ENCODE results near the gene ZDHHC9. TPM values are rescaled to one million over a fixed set of nuclear protein-coding genes. Genes with fewer than 3 reads are reported as not detected.

Gene ZDHHC9
- total and polyA plus RNA-seq, 4 experiments from 2014 or later: 5.1 to 8.1 (median 5.8) TPM

GRCh38 chrX:129802863-129803262, 40.8 kb downstream of the ZDHHC9 start:
- intact Hi-C loops (cut with micrococcal nuclease): no loop called here
- Mint-ChIP-seq H3K4me3 (no peak overlapping the region), H3K36me3 (peaks cover 4 to 15% of the 10 kb centered on the region in 2 donors), H3K27me3 (no peaks in the 10 kb centered on the region), H3K27ac (no peak overlapping the region), H3K4me1 (peaks cover 0 to 16% (median 6%) of the 10 kb centered on the region in 4 donors), H3K9me3 (no peaks in the 10 kb centered on the region)
- POLR2A ChIA-PET (ENCODE audit: partially characterized antibody): interaction anchor here (39.3 kb wide), 1 partner anchor 35 kb away, joined by 1390 read pairs; the partner anchor contains the start of gene SASH3
- H3K27me3 ChIP-seq (ENCODE audit: insufficient read depth, low read length): no peaks in the 10 kb centered on the region
- no peak for DNase-seq
- no peak overlapping the region for H3K4me3 ChIP-seq (ENCODE audit: low read length in 2 of 2)
- H3K4me1 ChIP-seq (ENCODE audit: insufficient read depth, low read length): peaks cover 7% of the 10 kb centered on the region
- H3K36me3 ChIP-seq (ENCODE audit: insufficient read depth, low read length): no peaks in the 10 kb centered on the region
- CTCF ChIA-PET (ENCODE audit: partially characterized antibody): no interaction called here
- H3K27ac ChIP-seq (ENCODE audit: low read depth, low read length): no peak overlapping the region
- no peaks in the 10 kb centered on the region for H3K9me3 ChIP-seq (ENCODE audit: control insufficient read depth in 1 of 2, low read length in 2 of 2)

GRCh38 chrX:129800186-129800585, 43.5 kb downstream of the ZDHHC9 start:
- intact Hi-C loops (cut with micrococcal nuclease): no loop called here
- POLR2A ChIA-PET (ENCODE audit: partially characterized antibody): interaction anchor here (1.5 to 39.3 kb wide), 2 partner anchors 11 to 32 kb away, joined by 3 to 1390 read pairs; partner anchors contain the start of gene SASH3

GRCh38 chrX:129798888-129799287, 44.8 kb downstream of the ZDHHC9 start:
- ChIA-PET CTCF (ENCODE audit: partially characterized antibody) (interaction anchor here (0.9 to 2.5 kb wide), 4 partner anchors 12 to 43 kb away, joined by 3 to 8 read pairs (median 3); no protein-coding TSS in a partner anchor), POLR2A (ENCODE audit: partially characterized antibody) (interaction anchor here (1.1 to 39.3 kb wide), 4 partner anchors 10 to 121 kb away, joined by 3 to 1390 read pairs (median 4); partner anchors contain the start of genes SASH3 and XPNPEP2)
- Histone ChIP-seq H3K4me1 (ENCODE audit: insufficient read depth, low read length) (peaks cover 7% of the 10 kb centered on the region), H3K36me3 (ENCODE audit: insufficient read depth, low read length) (peaks cover 10% of the 10 kb centered on the region), H3K9me3 (ENCODE audit: control insufficient read depth in 1 of 2, low read length in 2 of 2) (no peaks in the 10 kb centered on the region), H3K27me3 (ENCODE audit: insufficient read depth, low read length) (no peaks in the 10 kb centered on the region), H3K27ac (ENCODE audit: low read depth, low read length) (no peak overlapping the region), H3K4me3 (ENCODE audit: low read length in 2 of 2) (no peak overlapping the region)
- no peak for DNase-seq
- H3K36me3 Mint-ChIP-seq: peaks cover 7 to 27% of the 10 kb centered on the region in 2 donors
- no peaks in the 10 kb centered on the region for H3K9me3 Mint-ChIP-seq
- H3K4me3 Mint-ChIP-seq: no peak overlapping the region
- peak overlapping the region; percentile 18 to 58 (median 32) for H3K27ac Mint-ChIP-seq
- H3K4me1 Mint-ChIP-seq: peaks cover 2 to 17% (median 9%) of the 10 kb centered on the region in 4 donors
- intact Hi-C loops (cut with micrococcal nuclease): loop anchor here (2.0 to 5.0 kb wide), 2 partner anchors 18 to 42 kb away; no protein-coding TSS in a partner anchor
- no peaks in the 10 kb centered on the region for H3K27me3 Mint-ChIP-seq

More at GRCh38 chrX:129800186-129800585, 43.5 kb downstream of the ZDHHC9 start:
- CTCF ChIA-PET (ENCODE audit: partially characterized antibody): interaction anchor here (0.8 to 1.3 kb wide), 5 partner anchors 17 to 163 kb away, joined by 3 to 6 read pairs (median 3); no protein-coding TSS in a partner anchor
- Histone ChIP-seq H3K9me3 (ENCODE audit: control insufficient read depth in 1 of 2, low read length in 2 of 2) (no peaks in the 10 kb centered on the region), H3K27ac (ENCODE audit: low read depth, low read length) (no peak overlapping the region), H3K4me3 (ENCODE audit: low read length in 2 of 2) (no peak overlapping the region), H3K27me3 (ENCODE audit: insufficient read depth, low read length) (no peaks in the 10 kb centered on the region), H3K36me3 (ENCODE audit: insufficient read depth, low read length) (no peaks in the 10 kb centered on the region), H3K4me1 (ENCODE audit: insufficient read depth, low read length) (peaks cover 7% of the 10 kb centered on the region)
- H3K4me1 Mint-ChIP-seq: peaks cover 2 to 17% (median 6%) of the 10 kb centered on the region in 4 donors
- no peak for DNase-seq
- H3K27me3 Mint-ChIP-seq: no peaks in the 10 kb centered on the region
- H3K36me3 Mint-ChIP-seq: peaks cover 4 to 19% of the 10 kb centered on the region in 2 donors
- H3K9me3 Mint-ChIP-seq: no peaks in the 10 kb centered on the region
- H3K27ac Mint-ChIP-seq: peak overlapping the region in 1 of 7 donors; percentile 27
- H3K4me3 Mint-ChIP-seq: no peak overlapping the region

GRCh38 chrX:129798456-129798855, 45.2 kb downstream of the ZDHHC9 start:
- H3K36me3 Mint-ChIP-seq: peaks cover 7 to 27% of the 10 kb centered on the region in 2 donors
- peak overlapping the region in 5 of 7 donors; percentile 31 to 58 (median 51) for H3K27ac Mint-ChIP-seq
- H3K27me3 Mint-ChIP-seq: no peaks in the 10 kb centered on the region
- no peak overlapping the region for H3K27ac ChIP-seq (ENCODE audit: low read depth, low read length)
- no peaks in the 10 kb centered on the region for H3K27me3 ChIP-seq (ENCODE audit: insufficient read depth, low read length)
- H3K36me3 ChIP-seq (ENCODE audit: insufficient read depth, low read length): peaks cover 14% of the 10 kb centered on the region
- H3K4me1 ChIP-seq (ENCODE audit: insufficient read depth, low read length): peaks cover 7% of the 10 kb centered on the region
- H3K4me3 ChIP-seq (ENCODE audit: low read length in 2 of 2): no peak overlapping the region
- no peak overlapping the region for H3K4me3 Mint-ChIP-seq
- intact Hi-C loops (cut with micrococcal nuclease): loop anchor here (2.0 to 5.0 kb wide), 2 partner anchors 18 to 41 kb away; no protein-coding TSS in a partner anchor
- CTCF ChIA-PET (ENCODE audit: partially characterized antibody): interaction anchor here (0.9 to 2.5 kb wide), 4 partner anchors 12 to 42 kb away, joined by 3 to 8 read pairs (median 3); no protein-coding TSS in a partner anchor
- peaks cover 2 to 17% (median 10%) of the 10 kb centered on the region in 4 donors for H3K4me1 Mint-ChIP-seq
- POLR2A ChIA-PET (ENCODE audit: partially characterized antibody): interaction anchor here (1.1 to 39.3 kb wide), 5 partner anchors 10 to 120 kb away, joined by 3 to 1390 read pairs (median 4); partner anchors contain the start of genes SASH3 and XPNPEP2
- H3K9me3 Mint-ChIP-seq: no peaks in the 10 kb centered on the region
- DNase-seq: no peak
- no peaks in the 10 kb centered on the region for H3K9me3 ChIP-seq (ENCODE audit: control insufficient read depth in 1 of 2, low read length in 2 of 2)

- intact Hi-C loops (cut with micrococcal nuclease): loop anchor here (5.0 kb wide), 1 partner anchor 40 kb away; no protein-coding TSS in a partner anchor
- H3K36me3 ChIP-seq (ENCODE audit: insufficient read depth, low read length): peaks cover 25% of the 10 kb centered on the region
- peak overlapping the region in 3 of 7 donors; percentile 36 to 60 (median 43) for H3K27ac Mint-ChIP-seq
Observed at GRCh38 chrX:129797251-129797906, 46.3 kb downstream of the ZDHHC9 start.

GRCh38 chrX:129795584-129795983, 48.1 kb downstream of the ZDHHC9 start:
- Mint-ChIP-seq H3K4me1 (peaks cover 3 to 18% (median 10%) of the 10 kb centered on the region in 4 donors), H3K4me3 (no peak overlapping the region), H3K27me3 (no peaks in the 10 kb centered on the region), H3K36me3 (peaks cover 21 to 47% of the 10 kb centered on the region in 2 donors), H3K9me3 (no peaks in the 10 kb centered on the region), H3K27ac (peak overlapping the region in 2 of 7 donors; percentile 36 to 46)
- peaks cover 43% of the 10 kb centered on the region for H3K36me3 ChIP-seq (ENCODE audit: insufficient read depth, low read length)
- no peak overlapping the region for H3K4me3 ChIP-seq (ENCODE audit: low read length in 2 of 2)
- intact Hi-C loops (cut with micrococcal nuclease): loop anchor here (5.0 kb wide), 1 partner anchor 38 kb away; no protein-coding TSS in a partner anchor
- H3K27ac ChIP-seq (ENCODE audit: low read depth, low read length): no peak overlapping the region
- ChIA-PET CTCF (ENCODE audit: partially characterized antibody) (interaction anchor here (0.9 to 3.2 kb wide), 3 partner anchors 12 to 69 kb away, joined by 3 to 12 read pairs (median 7); no protein-coding TSS in a partner anchor), POLR2A (ENCODE audit: partially characterized antibody) (interaction anchor here (39.3 kb wide), 1 partner anchor 27 kb away, joined by 1390 read pairs; the partner anchor contains the start of gene SASH3)
- H3K27me3 ChIP-seq (ENCODE audit: insufficient read depth, low read length): no peaks in the 10 kb centered on the region
- no peak for DNase-seq
- H3K4me1 ChIP-seq (ENCODE audit: insufficient read depth, low read length): peaks cover 7% of the 10 kb centered on the region
- H3K9me3 ChIP-seq (ENCODE audit: control insufficient read depth in 1 of 2, low read length in 2 of 2): no peaks in the 10 kb centered on the region

More at GRCh38 chrX:129797251-129797906, 46.3 kb downstream of the ZDHHC9 start:
- Mint-ChIP-seq H3K4me3 (no peak overlapping the region), H3K9me3 (no peaks in the 10 kb centered on the region), H3K27me3 (no peaks in the 10 kb centered on the region), H3K36me3 (peaks cover 15 to 35% of the 10 kb centered on the region in 2 donors), H3K4me1 (peaks cover 2 to 18% (median 10%) of the 10 kb centered on the region in 4 donors)
- DNase-seq: no peak
- no peaks in the 10 kb centered on the region for H3K9me3 ChIP-seq (ENCODE audit: control insufficient read depth in 1 of 2, low read length in 2 of 2)
- H3K27ac ChIP-seq (ENCODE audit: low read depth, low read length): no peak overlapping the region
- peaks cover 7% of the 10 kb centered on the region for H3K4me1 ChIP-seq (ENCODE audit: insufficient read depth, low read length)
- POLR2A ChIA-PET (ENCODE audit: partially characterized antibody): interaction anchor here (1.1 to 39.3 kb wide), 3 partner anchors 10 to 59 kb away, joined by 3 to 1390 read pairs (median 4); partner anchors contain the start of genes SASH3 and XPNPEP2
- H3K4me3 ChIP-seq (ENCODE audit: low read length in 2 of 2): no peak overlapping the region
- CTCF ChIA-PET (ENCODE audit: partially characterized antibody): interaction anchor here (0.7 to 2.5 kb wide), 2 partner anchors 14 to 16 kb away, joined by 3 to 8 read pairs; no protein-coding TSS in a partner anchor
- H3K27me3 ChIP-seq (ENCODE audit: insufficient read depth, low read length): no peaks in the 10 kb centered on the region
